HG03342 (cell line): Measurements from ENCODE around the gene INPP5D.

ENCODE experiments used
- ATAC-seq: cut with Tn5 transposase; IDR thresholded peaks from one replicate; pipeline ENCODE4 v1.9.1; 2021; ENCODE audit warnings: mild to moderate bottlenecking, moderate library complexity; ENCODE audit not compliant: unreplicated experiment

Gene INPP5D

GRCh38 chr2:233031556-233032500 is 28.3 kb upstream of the INPP5D start:
- ATAC-seq = no peak

GRCh38 chr2:233032551-233033320 is 27.4 kb upstream of the INPP5D start, which contains the start of gene NEU2:
NEU2 (plus strand) TSS chr2:233032672; CDS start chr2:233032672, 0 bp downstream.
- ATAC-seq = no peak

GRCh38 chr2:233033672-233034071 is 26.5 kb upstream of the INPP5D start:
- ATAC-seq = no peak

- no peak for ATAC-seq
Measured at GRCh38 chr2:233034091-233034882, 25.9 kb upstream of the INPP5D start.

GRCh38 chr2:233035426-233036161 is 24.5 kb upstream of the INPP5D start:
- ATAC-seq = no peak

GRCh38 chr2:233036162-233036838 is 23.8 kb upstream of the INPP5D start:
- ATAC-seq = no peak

GRCh38 chr2:233037078-233037477 is 23.1 kb upstream of the INPP5D start:
- ATAC-seq = no peak

GRCh38 chr2:233039212-233039845 is 20.8 kb upstream of the INPP5D start:
- no peak for ATAC-seq

GRCh38 chr2:233039846-233040530 is 20.2 kb upstream of the INPP5D start:
- ATAC-seq = no peak

GRCh38 chr2:233040571-233040970 is 19.6 kb upstream of the INPP5D start:
- ATAC-seq = no peak

- ATAC-seq = no peak
Measured at GRCh38 chr2:233041722-233042323, 18.3 kb upstream of the INPP5D start.

GRCh38 chr2:233042549-233042948 is 17.6 kb upstream of the INPP5D start:
- ATAC-seq = no peak

- no peak for ATAC-seq
Measured at GRCh38 chr2:233044974-233045605, 15.1 kb upstream of the INPP5D start.

GRCh38 chr2:233047206-233047605 is 12.9 kb upstream of the INPP5D start:
- no peak for ATAC-seq

GRCh38 chr2:233047667-233048066 is 12.5 kb upstream of the INPP5D start:
- ATAC-seq = no peak

- no peak for ATAC-seq
Measured at GRCh38 chr2:233048569-233049193, 11.5 kb upstream of the INPP5D start.

GRCh38 chr2:233049194-233049761 is 10.9 kb upstream of the INPP5D start:
- no peak for ATAC-seq
